ENCODE measurements around the gene C10orf88. TPM values are rescaled to one million over a fixed set of nuclear protein-coding genes. Genes with fewer than 3 reads are reported as not detected.

Gene C10orf88
- 12.3 and 13.8 TPM in 2 replicates for total RNA-seq

GRCh38 chr10:122953902-122954730 is at the start of gene C10orf88:
TSS of gene C10orf88 (minus strand) at chr10:122954227. CDS start at chr10:122954178, 49 bp downstream.
- intact Hi-C loops (cut with micrococcal nuclease), result loop anchor here (1.0 to 10.0 kb wide), 6 partner anchors 26 to 579 kb away; partner anchors contain the start of genes BUB3, FAM24B, IKZF5 and PLEKHA1

GRCh38 chr10:123001370-123001769 is 47.3 kb upstream of the C10orf88 start:
- intact Hi-C loops (cut with micrococcal nuclease), result no loop called here

- intact Hi-C loops (cut with micrococcal nuclease), result no loop called here
Observed at GRCh38 chr10:123000155-123000554, 46.1 kb upstream of the C10orf88 start.

- intact Hi-C loops (cut with micrococcal nuclease), result no loop called here
Observed at GRCh38 chr10:122999347-122999746, 45.3 kb upstream of the C10orf88 start.

GRCh38 chr10:122998934-122999333 is 44.9 kb upstream of the C10orf88 start:
- intact Hi-C loops (cut with micrococcal nuclease), result no loop called here

GRCh38 chr10:122998360-122998917 is 44.4 kb upstream of the C10orf88 start:
- intact Hi-C loops (cut with micrococcal nuclease), result no loop called here

- intact Hi-C loops (cut with micrococcal nuclease), result no loop called here
Observed at GRCh38 chr10:122997864-122998263, 43.8 kb upstream of the C10orf88 start.

- intact Hi-C loops (cut with micrococcal nuclease), result no loop called here
Observed at GRCh38 chr10:122995936-122996335, 41.9 kb upstream of the C10orf88 start.

- intact Hi-C loops (cut with micrococcal nuclease), result no loop called here
Observed at GRCh38 chr10:122993797-122994336, 39.8 kb upstream of the C10orf88 start.

- intact Hi-C loops (cut with micrococcal nuclease), result no loop called here
Observed at GRCh38 chr10:122992031-122992585, 38.1 kb upstream of the C10orf88 start.

- intact Hi-C loops (cut with micrococcal nuclease), result no loop called here
Observed at GRCh38 chr10:122990278-122990677, 36.3 kb upstream of the C10orf88 start.

- intact Hi-C loops (cut with micrococcal nuclease), result no loop called here
Observed at GRCh38 chr10:122988501-122988900, 34.5 kb upstream of the C10orf88 start.

GRCh38 chr10:122986335-122986734 is 32.3 kb upstream of the C10orf88 start:
- intact Hi-C loops (cut with micrococcal nuclease), result no loop called here

GRCh38 chr10:122984708-122985107 is 30.7 kb upstream of the C10orf88 start:
- intact Hi-C loops (cut with micrococcal nuclease), result no loop called here

- intact Hi-C loops (cut with micrococcal nuclease), result no loop called here
Observed at GRCh38 chr10:122983898-122984297, 29.9 kb upstream of the C10orf88 start.

- intact Hi-C loops (cut with micrococcal nuclease), result no loop called here
Observed at GRCh38 chr10:122981066-122981464, 27.0 kb upstream of the C10orf88 start.

GRCh38 chr10:122980209-122981065 is 26.4 kb upstream of the C10orf88 start, which contains the start of gene PSTK:
TSS of gene PSTK (plus strand) at chr10:122980401. CDS start at chr10:122980480, 79 bp downstream.
- intact Hi-C loops (cut with micrococcal nuclease), result loop anchor here (1.0 kb wide), 6 partner anchors 26 to 606 kb away; partner anchors contain the start of genes BUB3, C10orf88, FAM24B and IKZF5

GRCh38 chr10:122974543-122975064 is 20.6 kb upstream of the C10orf88 start:
- intact Hi-C loops (cut with micrococcal nuclease), result no loop called here

GRCh38 chr10:122974023-122974422 is 20.0 kb upstream of the C10orf88 start:
- intact Hi-C loops (cut with micrococcal nuclease), result no loop called here

- intact Hi-C loops (cut with micrococcal nuclease), result no loop called here
Observed at GRCh38 chr10:122968698-122969097, 14.7 kb upstream of the C10orf88 start.

GRCh38 chr10:122966879-122967278 is 12.9 kb upstream of the C10orf88 start:
- intact Hi-C loops (cut with micrococcal nuclease), result no loop called here

Data from T-helper 2 cell treated with Interferon-gamma antibody and Interleukin-4, amounts not matched to agents 100 ng/mL and 5 ng/mL, for 36 hours (primary cell).